Measurements from ENCODE around the gene PRF1.

Gene PRF1

DNA sequence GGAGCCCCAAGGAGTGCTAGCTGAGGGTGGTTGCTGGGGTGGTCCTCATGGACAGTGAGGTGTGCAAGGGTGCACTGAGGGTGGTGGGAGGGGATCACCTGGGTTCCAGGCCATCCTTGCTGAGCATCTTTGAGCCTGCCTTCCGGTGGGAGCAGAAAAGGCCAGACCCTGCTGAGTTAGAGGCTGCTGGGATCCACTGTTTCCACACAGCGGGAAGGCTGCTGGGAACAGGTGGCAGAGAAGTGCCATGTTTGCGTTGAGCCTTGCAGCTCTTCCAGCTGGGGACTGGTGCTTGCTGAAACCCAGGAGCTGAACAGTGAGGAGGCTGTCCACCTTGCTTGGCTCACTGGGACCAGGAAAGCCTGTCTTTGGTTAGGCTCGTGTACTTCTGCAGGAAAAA, 34.9 kb downstream of the PRF1 start:
- H3K4me1 ChIP-seq (ENCODE audit: control insufficient read depth, insufficient read depth, low read length) = no peaks in the 10 kb centered on the region
- no peak overlapping the region for H3K27ac ChIP-seq (ENCODE audit: insufficient read depth, low read depth, low read length, poor library complexity, severe bottlenecking)
- H3K27me3 ChIP-seq (ENCODE audit: control insufficient read depth, insufficient read depth, low read length, poor library complexity, severe bottlenecking) = no peaks in the 10 kb centered on the region
- H3K9me3 ChIP-seq (ENCODE audit: control insufficient read depth, low read length) = no peaks in the 10 kb centered on the region
- WGBS, 2 experiments = 81% methylated on average over 4 of the region's 4 CpGs
- H3K4me3 ChIP-seq (ENCODE audit: insufficient read depth, low read depth, low read length) = no peak overlapping the region
- H3K36me3 ChIP-seq (ENCODE audit: control insufficient read depth, insufficient read depth, low read length) = no peaks in the 10 kb centered on the region

GRCh38 chr10:70566515-70567290, 35.8 kb downstream of the PRF1 start:
- H3K4me3 ChIP-seq (ENCODE audit: insufficient read depth, low read depth, low read length) = no peak overlapping the region
- WGBS, 2 experiments = 93 to 94% methylated on average over 18 of the region's 18 CpGs
- H3K27ac ChIP-seq (ENCODE audit: insufficient read depth, low read depth, low read length, poor library complexity, severe bottlenecking) = no peak overlapping the region
- H3K9me3 ChIP-seq (ENCODE audit: control insufficient read depth, low read length) = no peaks in the 10 kb centered on the region
- H3K27me3 ChIP-seq (ENCODE audit: control insufficient read depth, insufficient read depth, low read length, poor library complexity, severe bottlenecking) = no peaks in the 10 kb centered on the region
- H3K36me3 ChIP-seq (ENCODE audit: control insufficient read depth, insufficient read depth, low read length) = no peaks in the 10 kb centered on the region
- no peaks in the 10 kb centered on the region for H3K4me1 ChIP-seq (ENCODE audit: control insufficient read depth, insufficient read depth, low read length)

- H3K9me3 ChIP-seq (ENCODE audit: control insufficient read depth, low read length) = no peaks in the 10 kb centered on the region
- WGBS, 2 experiments = 89 to 93% methylated on average over 18 of the region's 18 CpGs
- no peaks in the 10 kb centered on the region for H3K36me3 ChIP-seq (ENCODE audit: control insufficient read depth, insufficient read depth, low read length)
- H3K4me3 ChIP-seq (ENCODE audit: insufficient read depth, low read depth, low read length) = no peak overlapping the region
- H3K27ac ChIP-seq (ENCODE audit: insufficient read depth, low read depth, low read length, poor library complexity, severe bottlenecking) = no peak overlapping the region
- H3K4me1 ChIP-seq (ENCODE audit: control insufficient read depth, insufficient read depth, low read length) = no peaks in the 10 kb centered on the region
- H3K27me3 ChIP-seq (ENCODE audit: control insufficient read depth, insufficient read depth, low read length, poor library complexity, severe bottlenecking) = no peaks in the 10 kb centered on the region
Observed at GRCh38 chr10:70565556-70566514, 36.7 kb downstream of the PRF1 start.

GRCh38 chr10:70564901-70565351, 37.6 kb downstream of the PRF1 start:
- Histone ChIP-seq H3K36me3 (ENCODE audit: control insufficient read depth, insufficient read depth, low read length) (no peaks in the 10 kb centered on the region), H3K9me3 (ENCODE audit: control insufficient read depth, low read length) (no peaks in the 10 kb centered on the region), H3K27me3 (ENCODE audit: control insufficient read depth, insufficient read depth, low read length, poor library complexity, severe bottlenecking) (no peaks in the 10 kb centered on the region), H3K4me3 (ENCODE audit: insufficient read depth, low read depth, low read length) (no peak overlapping the region), H3K27ac (ENCODE audit: insufficient read depth, low read depth, low read length, poor library complexity, severe bottlenecking) (no peak overlapping the region), H3K4me1 (ENCODE audit: control insufficient read depth, insufficient read depth, low read length) (no peaks in the 10 kb centered on the region)
- 94% methylated on average over 6 of the region's 6 CpGs for WGBS, 2 experiments

DNA sequence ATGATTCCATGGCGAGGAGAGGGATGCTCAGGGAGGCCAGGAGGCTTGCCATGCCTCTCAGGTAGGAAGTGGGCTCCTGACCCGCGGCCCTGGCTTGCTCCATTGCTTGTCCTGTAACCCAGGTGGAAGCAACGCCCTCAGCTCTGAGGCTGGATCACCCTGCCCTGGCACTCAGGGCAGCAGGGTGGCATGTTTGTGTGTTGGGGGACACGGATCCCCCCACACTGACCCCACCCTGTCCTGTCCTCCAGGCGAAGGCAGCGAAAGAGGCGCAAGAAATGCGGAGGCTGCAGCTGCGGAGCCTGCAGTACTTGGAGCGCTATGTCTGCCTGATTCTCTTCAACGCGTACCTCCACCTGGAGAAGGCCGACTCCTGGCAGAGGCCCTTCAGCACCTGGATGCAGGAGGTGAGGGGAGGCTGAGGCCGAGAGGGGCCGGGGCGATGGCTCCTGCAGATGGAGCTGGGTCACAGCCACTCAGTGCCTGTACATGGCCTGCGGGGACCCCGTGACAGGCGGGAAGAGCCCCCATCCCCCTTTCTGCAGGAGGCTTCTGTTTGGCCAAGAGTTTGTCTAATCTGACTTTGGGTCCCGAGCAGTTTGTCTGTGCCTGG, 38.3 kb downstream of the PRF1 start:
- Histone ChIP-seq H3K27me3 (ENCODE audit: control insufficient read depth, insufficient read depth, low read length, poor library complexity, severe bottlenecking) (no peaks in the 10 kb centered on the region), H3K4me3 (ENCODE audit: insufficient read depth, low read depth, low read length) (no peak overlapping the region), H3K9me3 (ENCODE audit: control insufficient read depth, low read length) (no peaks in the 10 kb centered on the region), H3K36me3 (ENCODE audit: control insufficient read depth, insufficient read depth, low read length) (no peaks in the 10 kb centered on the region), H3K27ac (ENCODE audit: insufficient read depth, low read depth, low read length, poor library complexity, severe bottlenecking) (no peak overlapping the region), H3K4me1 (ENCODE audit: control insufficient read depth, insufficient read depth, low read length) (no peaks in the 10 kb centered on the region)
- 95 to 96% methylated on average over 21 of the region's 21 CpGs for WGBS, 2 experiments

DNA sequence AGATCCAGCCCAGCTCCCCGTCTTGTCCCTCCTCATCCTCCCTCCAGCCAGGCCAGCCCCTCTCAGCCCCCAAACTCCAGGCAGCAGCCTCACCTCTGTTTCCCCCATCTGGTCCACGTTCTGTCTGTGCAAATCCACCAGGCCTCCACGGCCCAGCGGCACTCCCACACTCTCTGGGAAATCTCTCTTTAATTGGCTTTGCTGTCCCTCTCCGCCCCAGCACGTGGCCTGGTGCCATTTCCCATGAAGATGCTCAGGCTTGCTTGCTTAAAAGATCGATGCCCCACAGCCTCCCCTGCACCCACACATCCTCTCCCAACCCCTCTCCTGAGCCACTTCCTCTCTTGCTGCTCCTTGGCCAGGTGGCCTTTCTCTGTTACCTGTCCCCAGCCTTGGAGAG, 39.3 kb downstream of the PRF1 start:
- Histone ChIP-seq H3K36me3 (ENCODE audit: control insufficient read depth, insufficient read depth, low read length) (no peaks in the 10 kb centered on the region), H3K9me3 (ENCODE audit: control insufficient read depth, low read length) (no peaks in the 10 kb centered on the region), H3K4me3 (ENCODE audit: insufficient read depth, low read depth, low read length) (no peak overlapping the region), H3K27ac (ENCODE audit: insufficient read depth, low read depth, low read length, poor library complexity, severe bottlenecking) (no peak overlapping the region), H3K27me3 (ENCODE audit: control insufficient read depth, insufficient read depth, low read length, poor library complexity, severe bottlenecking) (no peaks in the 10 kb centered on the region), H3K4me1 (ENCODE audit: control insufficient read depth, insufficient read depth, low read length) (no peaks in the 10 kb centered on the region)
- 90 to 93% methylated on average over 7 of the region's 7 CpGs for WGBS, 2 experiments

DNA sequence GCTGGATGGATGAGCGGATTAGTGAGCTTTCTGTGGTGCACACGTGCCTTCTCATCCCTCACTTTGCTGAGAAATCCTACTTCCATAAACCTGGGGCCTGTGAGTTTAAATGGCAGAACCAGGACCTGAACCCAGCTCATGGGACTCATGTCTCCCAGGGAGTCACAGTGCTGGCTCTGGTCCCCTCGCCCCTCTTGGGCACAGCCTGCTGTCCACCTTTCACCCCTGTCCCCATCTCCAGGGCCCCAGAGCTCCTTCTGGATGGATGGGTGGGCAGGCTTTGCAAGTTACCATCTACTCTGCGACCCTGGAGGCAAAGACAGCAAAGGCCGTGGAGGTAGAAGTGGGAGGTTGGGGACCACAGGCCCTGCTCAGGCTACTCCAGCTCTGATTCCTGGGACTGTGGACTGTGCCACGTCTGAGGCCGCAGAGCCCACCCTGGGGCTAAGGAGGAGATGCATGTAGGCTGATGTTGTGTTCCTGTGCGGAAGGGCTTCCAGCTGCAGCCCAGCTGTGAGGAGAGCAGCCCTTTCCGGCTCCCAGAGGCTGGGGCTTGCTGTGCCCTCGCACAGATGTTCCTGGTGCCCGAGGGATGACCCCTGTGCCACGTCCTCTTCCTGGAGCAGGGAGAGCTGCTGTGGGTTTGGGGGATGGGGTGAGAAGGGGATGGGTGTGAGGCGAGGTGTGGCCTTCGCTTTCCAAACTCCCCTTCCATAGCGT, 40.3 kb downstream of the PRF1 start:
- Histone ChIP-seq H3K27me3 (ENCODE audit: control insufficient read depth, insufficient read depth, low read length, poor library complexity, severe bottlenecking) (no peaks in the 10 kb centered on the region), H3K4me1 (ENCODE audit: control insufficient read depth, insufficient read depth, low read length) (no peaks in the 10 kb centered on the region), H3K4me3 (ENCODE audit: insufficient read depth, low read depth, low read length) (no peak overlapping the region), H3K27ac (ENCODE audit: insufficient read depth, low read depth, low read length, poor library complexity, severe bottlenecking) (no peak overlapping the region), H3K9me3 (ENCODE audit: control insufficient read depth, low read length) (no peaks in the 10 kb centered on the region), H3K36me3 (ENCODE audit: control insufficient read depth, insufficient read depth, low read length) (no peaks in the 10 kb centered on the region)
- 92 to 94% methylated on average over 15 of the region's 15 CpGs for WGBS, 2 experiments

DNA sequence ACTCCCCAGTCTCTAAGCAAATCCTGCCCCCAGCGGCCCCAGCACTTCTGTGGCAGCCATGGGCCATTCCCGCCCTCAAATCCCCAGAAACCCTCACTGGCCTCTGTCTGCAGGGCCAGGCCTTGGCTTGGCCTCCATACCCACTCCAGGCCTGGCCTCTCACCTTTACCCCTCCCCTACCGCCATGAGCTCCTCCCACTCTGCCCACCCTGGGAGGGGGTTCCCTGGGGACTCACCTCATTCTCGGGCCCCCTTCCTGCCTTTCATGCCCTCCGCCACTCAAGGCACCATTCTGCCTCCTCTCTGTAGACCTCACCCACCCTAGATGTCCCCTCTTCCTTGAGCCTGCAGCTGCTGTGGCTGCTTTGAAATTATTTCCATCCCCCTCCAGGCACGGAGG, 41.0 kb downstream of the PRF1 start:
- H3K4me1 ChIP-seq (ENCODE audit: control insufficient read depth, insufficient read depth, low read length) = no peaks in the 10 kb centered on the region
- no peaks in the 10 kb centered on the region for H3K9me3 ChIP-seq (ENCODE audit: control insufficient read depth, low read length)
- H3K27ac ChIP-seq (ENCODE audit: insufficient read depth, low read depth, low read length, poor library complexity, severe bottlenecking) = no peak overlapping the region
- no peaks in the 10 kb centered on the region for H3K36me3 ChIP-seq (ENCODE audit: control insufficient read depth, insufficient read depth, low read length)
- 89% methylated on average over 6 of the region's 6 CpGs for WGBS, 2 experiments
- H3K27me3 ChIP-seq (ENCODE audit: control insufficient read depth, insufficient read depth, low read length, poor library complexity, severe bottlenecking) = no peaks in the 10 kb centered on the region
- H3K4me3 ChIP-seq (ENCODE audit: insufficient read depth, low read depth, low read length) = no peak overlapping the region

GRCh38 chr10:70561070-70561469, 41.5 kb downstream of the PRF1 start:
- 94 to 96% methylated on average over 10 of the region's 10 CpGs for WGBS, 2 experiments
- Histone ChIP-seq H3K36me3 (ENCODE audit: control insufficient read depth, insufficient read depth, low read length) (no peaks in the 10 kb centered on the region), H3K27ac (ENCODE audit: insufficient read depth, low read depth, low read length, poor library complexity, severe bottlenecking) (no peak overlapping the region), H3K27me3 (ENCODE audit: control insufficient read depth, insufficient read depth, low read length, poor library complexity, severe bottlenecking) (no peaks in the 10 kb centered on the region), H3K4me1 (ENCODE audit: control insufficient read depth, insufficient read depth, low read length) (no peaks in the 10 kb centered on the region), H3K9me3 (ENCODE audit: control insufficient read depth, low read length) (no peaks in the 10 kb centered on the region), H3K4me3 (ENCODE audit: insufficient read depth, low read depth, low read length) (no peak overlapping the region)

Data from ectodermal cell (in vitro differentiated cells).